Esophagus muscularis mucosa (tissue), 4 donors: Measurements from ENCODE around the gene DUSP2.

Experiments
- EP300 ChIP-seq: sonication (generic); formaldehyde crosslinking; IDR thresholded peaks from one replicate; pipeline ENCODE4 v1.6.1; 2017; ENCODE audit warnings: antibody characterized with exemption
- POLR2A ChIP-seq: fragments of 450-650 bp; IDR thresholded peaks from one replicate; pipeline ENCODE4 v1.6.1; 2017; ENCODE audit warnings: antibody characterized with exemption, moderate library complexity, mild to moderate bottlenecking, low read depth
- POLR2AphosphoS5 ChIP-seq, 2 donors: sonication (generic); formaldehyde crosslinking; IDR thresholded peaks; one replicate each; pipeline ENCODE4 v1.6.1; 2017; ENCODE audit warnings: antibody characterized with exemption in 2 of 2
- TF ChIP-seq, protein P1 (sequence below), 3 experiments: fragments of 200-600 bp in 2 of 3; fragments of 450-650 bp in 1 of 3; sonication (generic) in 2 of 3; IDR thresholded peaks; one replicate each; pipeline ENCODE4 v1.5.1; 2017 to 2019; ENCODE audit warnings: antibody characterized with exemption in 3 of 3, mild to moderate bottlenecking in 2 of 3, moderate library complexity in 1 of 3

DNA sequence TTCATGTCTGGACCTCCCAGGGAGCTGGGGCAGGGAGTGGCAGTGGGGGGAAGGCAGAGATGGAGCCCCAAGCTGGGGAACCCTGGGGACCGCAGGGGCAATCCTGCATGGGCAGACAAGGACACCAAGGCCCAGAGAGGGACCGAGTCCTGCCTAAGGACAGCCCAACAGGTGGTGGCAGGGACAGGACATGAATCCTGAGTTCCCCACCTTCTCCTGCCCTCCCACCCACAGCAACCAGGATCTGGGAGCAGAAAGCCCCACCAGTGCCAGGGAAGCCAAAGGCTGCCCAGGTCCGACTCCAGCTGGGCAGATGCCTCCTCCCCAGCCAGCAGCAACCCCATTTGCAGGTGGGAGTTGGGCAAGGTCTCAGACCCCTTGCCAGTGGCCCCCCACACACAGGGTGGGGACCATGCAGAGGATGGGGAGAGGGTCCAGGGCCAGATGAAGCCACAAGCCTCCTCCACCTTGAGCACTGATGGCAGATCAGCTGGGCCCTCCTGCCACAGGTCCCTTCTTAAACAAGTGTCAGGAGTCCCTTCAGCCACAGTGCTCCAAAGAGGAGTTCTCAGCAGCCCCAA, 35.2 kb downstream of the DUSP2 start:
- TF ChIP-seq POLR2AphosphoS5 (IDR thresholded peaks at IDR 0.05), result no peak
- TF ChIP-seq, protein P1, sequence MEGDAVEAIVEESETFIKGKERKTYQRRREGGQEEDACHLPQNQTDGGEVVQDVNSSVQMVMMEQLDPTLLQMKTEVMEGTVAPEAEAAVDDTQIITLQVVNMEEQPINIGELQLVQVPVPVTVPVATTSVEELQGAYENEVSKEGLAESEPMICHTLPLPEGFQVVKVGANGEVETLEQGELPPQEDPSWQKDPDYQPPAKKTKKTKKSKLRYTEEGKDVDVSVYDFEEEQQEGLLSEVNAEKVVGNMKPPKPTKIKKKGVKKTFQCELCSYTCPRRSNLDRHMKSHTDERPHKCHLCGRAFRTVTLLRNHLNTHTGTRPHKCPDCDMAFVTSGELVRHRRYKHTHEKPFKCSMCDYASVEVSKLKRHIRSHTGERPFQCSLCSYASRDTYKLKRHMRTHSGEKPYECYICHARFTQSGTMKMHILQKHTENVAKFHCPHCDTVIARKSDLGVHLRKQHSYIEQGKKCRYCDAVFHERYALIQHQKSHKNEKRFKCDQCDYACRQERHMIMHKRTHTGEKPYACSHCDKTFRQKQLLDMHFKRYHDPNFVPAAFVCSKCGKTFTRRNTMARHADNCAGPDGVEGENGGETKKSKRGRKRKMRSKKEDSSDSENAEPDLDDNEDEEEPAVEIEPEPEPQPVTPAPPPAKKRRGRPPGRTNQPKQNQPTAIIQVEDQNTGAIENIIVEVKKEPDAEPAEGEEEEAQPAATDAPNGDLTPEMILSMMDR (IDR thresholded peaks at IDR 0.05), result no peak
- TF ChIP-seq EP300, result no peak
- no peak for TF ChIP-seq POLR2A
